B cell (primary cell): ENCODE measurements around the gene TNFRSF12A. TPM values are rescaled to one million over a fixed set of nuclear protein-coding genes. Genes with fewer than 3 reads are reported as not detected.

Source experiments
- ATAC-seq: fragments of 200-7000 bp; cut with Tn5 transposase; one replicate; pipeline ENCODE4 v1.10.0; 2021; ENCODE audit warnings: low read depth, mild to moderate bottlenecking, moderate number of reproducible peaks, moderate library complexity
- CTCF ChIA-PET: fragments of 350-600 bp; sonication (Branson Sonifier 250); formaldehyde crosslinking; loops from one replicate; lab custom pipeline; 2021; ENCODE audit warnings: antibody characterized with exemption, inconsistent platforms; lab: Charles Lee
- POLR2A ChIA-PET: fragments of 350-600 bp; sonication (Branson Sonifier 250); formaldehyde crosslinking; loops from one replicate; lab custom pipeline; 2021; ENCODE audit warnings: antibody characterized with exemption; lab: Charles Lee
- DNase-seq: peaks from one replicate; pipeline ENCODE4 v3.0.0; 2013
- H2AFZ ChIP-seq: 2 replicates; pipeline ENCODE4 v1.6.1; 2012; ENCODE audit warnings: mild to moderate bottlenecking, low read depth, low read length; ENCODE audit not compliant: insufficient read depth, poor library complexity, severe bottlenecking
- H3K27ac ChIP-seq, 2 donors: 1 replicate in 1 of 2; 2 replicates in 1 of 2; pipeline ENCODE4 v1.5.1; 2012 to 2013; ENCODE audit warnings: low read length in 2 of 2, mild to moderate bottlenecking in 2 of 2, moderate library complexity in 1 of 2
- H3K27me3 ChIP-seq, 4 experiments: fragments of 200-600 bp in 1 of 4; sonication (generic) in 1 of 4; replicated peaks in 1 of 4; 1 replicate in 2 of 4; 2 replicates in 2 of 4; pipeline versions ENCODE4 v1.6.1 to v1.7.0; 2013 to 2016; ENCODE audit warnings: low read length in 3 of 4, mild to moderate bottlenecking in 2 of 4, mixed read lengths in 1 of 4, moderate library complexity in 1 of 4; ENCODE audit not compliant: insufficient read depth in 4 of 4, control insufficient read depth in 3 of 4; ENCODE audit errors: control extremely low read depth in 1 of 4
- H3K36me3 ChIP-seq, 2 experiments: replicated peaks in 1 of 2; 1 replicate in 1 of 2; 2 replicates in 1 of 2; pipeline versions ENCODE4 v1.6.1 to v1.7.1; 2013; ENCODE audit warnings: low read length in 1 of 2; ENCODE audit not compliant: insufficient read depth in 2 of 2, control insufficient read depth in 1 of 2; ENCODE audit errors: control extremely low read depth in 1 of 2, extremely low read depth in 1 of 2
- H3K4me1 ChIP-seq, 2 donors: fragments of 200-600 bp in 1 of 2; sonication (generic) in 1 of 2; 1 replicate in 1 of 2; 2 replicates in 1 of 2; pipeline versions ENCODE4 v1.5.1 to v1.6.1; 2013 to 2017; ENCODE audit warnings: low read length in 2 of 2; ENCODE audit not compliant: control insufficient read depth in 2 of 2, insufficient read depth in 2 of 2
- H3K4me2 ChIP-seq: replicated peaks from 2 replicates; pipeline ENCODE3; 2012; ENCODE audit warnings: mild to moderate bottlenecking, low read depth, low read length; ENCODE audit not compliant: poor library complexity, severe bottlenecking
- H3K4me3 ChIP-seq, 5 experiments: fragments of 200-600 bp in 1 of 5; sonication (generic) in 1 of 5; 1 replicate in 3 of 5; 2 replicates in 2 of 5; pipeline versions ENCODE4 v1.5.1 to v1.7.0; 2011 to 2016; ENCODE audit warnings: low read length in 4 of 5, mild to moderate bottlenecking in 4 of 5, low read depth in 2 of 5, control low read depth in 1 of 5, moderate library complexity in 1 of 5; ENCODE audit not compliant: insufficient read depth in 1 of 5; ENCODE audit errors: control extremely low read depth in 1 of 5, extremely low read depth in 1 of 5
- H3K79me2 ChIP-seq: fragments of 200-600 bp; sonication (generic); one replicate; pipeline ENCODE4 v1.6.0; 2016; ENCODE audit warnings: low read length; ENCODE audit not compliant: control insufficient read depth, insufficient read depth
- H3K9ac ChIP-seq: fragments of 200-600 bp; sonication (generic); 2 replicates; pipeline ENCODE4 v1.6.1; 2017; ENCODE audit warnings: mild to moderate bottlenecking, low read length, moderate library complexity
- H3K9me3 ChIP-seq, 3 donors: one replicate each; pipeline versions ENCODE4 v1.6.1 to v1.7.1; 2013; ENCODE audit warnings: low read length in 2 of 3; ENCODE audit not compliant: control insufficient read depth in 2 of 3, insufficient read depth in 1 of 3; ENCODE audit errors: control extremely low read depth in 1 of 3
- H4K20me1 ChIP-seq: 2 replicates; pipeline ENCODE4 v1.6.0; 2012; ENCODE audit warnings: mild to moderate bottlenecking, low read length; ENCODE audit not compliant: insufficient read depth, control insufficient read depth, poor library complexity, severe bottlenecking
- H3K27ac Mint-ChIP-seq: one replicate; pipeline ENCODE4 v1.8.0; 2021; ENCODE audit warnings: mixed read lengths
- H3K27me3 Mint-ChIP-seq: one replicate; pipeline ENCODE4 v1.8.0; 2021; ENCODE audit warnings: mixed read lengths
- H3K4me1 Mint-ChIP-seq: one replicate; pipeline ENCODE4 v1.8.0; 2021; ENCODE audit warnings: mixed read lengths
- H3K4me3 Mint-ChIP-seq: one replicate; pipeline ENCODE4 v1.8.0; 2021; ENCODE audit warnings: mixed read lengths
- H3K9me3 Mint-ChIP-seq: one replicate; pipeline ENCODE4 v1.8.0; 2022; ENCODE audit warnings: mixed read lengths; ENCODE audit not compliant: insufficient read depth
- CTCF ChIP-seq: fragments of 200-600 bp; IDR thresholded peaks from one replicate; pipeline ENCODE4 v1.8.0; 2022; ENCODE audit warnings: antibody characterized with exemption, mild to moderate bottlenecking
- EZH2 ChIP-seq: IDR thresholded peaks from 2 replicates; pipeline ENCODE4 v1.6.1; 2012; ENCODE audit warnings: borderline replicate concordance, low read depth, mild to moderate bottlenecking, moderate library complexity, low read length; ENCODE audit not compliant: insufficient read depth, poor library complexity, severe bottlenecking
- WGBS: methylation state at CpG from one replicate; pipeline ENCODE4 v1.1.5; 2013; ENCODE audit warnings: missing lambda C conversion rate; ENCODE audit not compliant: insufficient coverage; 5-methylcytosine and 5-hydroxymethylcytosine counted together
- intact Hi-C: fragments of 100-400 bp; cut with micrococcal nuclease; formaldehyde crosslinking; loops from one replicate; pipeline ENCODE4 v1.10.0; 2022
- polyA plus RNA-seq: library from polyadenylated mRNA; depleted of rRNA; stranded (reverse); fragments of >200 nt; gene quantifications from 2 replicates; pipeline ENCODE4 v1.2.3, GENCODE V29; 2012
- total RNA-seq, 2 donors: library from RNA; stranded (reverse); fragments of 120-200 nt in 1 of 2; gene quantifications; 1 replicate in 1 of 2; 2 replicates in 1 of 2; pipeline versions ENCODE4 v1.2.3 to v1.2.4, GENCODE V29; 2013 to 2022

The TNFRSF12A gene
- total and polyA plus RNA-seq, 2 donors (not counting 1 experiment from before 2014, with no cell fraction given), result 0.61 to 1.3 TPM

- Histone ChIP-seq H3K79me2 (no peaks in the 10 kb centered on the region), H3K9me3 (peaks cover 0 to 12% (median 0%) of the 10 kb centered on the region in 3 donors), H3K4me1 (peaks cover 24 to 26% of the 10 kb centered on the region in 2 donors), H3K9ac (no peak overlapping the region), H3K27ac (no peak overlapping the region), H3K4me3 (no peak overlapping the region), H3K27me3 (peaks cover 0 to 22% (median 10%) of the 10 kb centered on the region in 4 experiments), H2AFZ (no peak overlapping the region), H3K4me2 (no peak overlapping the region), H3K36me3 (no peaks in the 10 kb centered on the region), H4K20me1 (no peaks in the 10 kb centered on the region)
- WGBS, result 96% methylated on average over 18 of the region's 21 CpGs
- CTCF ChIA-PET, result interaction anchor here (0.6 to 1.6 kb wide), 3 partner anchors 18 to 54 kb away, joined by 3 to 4 read pairs (median 3); no protein-coding TSS in a partner anchor
- Mint-ChIP-seq H3K4me3 (no peak overlapping the region), H3K4me1 (peaks cover 22% of the 10 kb centered on the region), H3K9me3 (no peaks in the 10 kb centered on the region), H3K27me3 (peaks cover 18% of the 10 kb centered on the region), H3K27ac (no peak overlapping the region)
- DNase-seq, result no peak
- POLR2A ChIA-PET, result no interaction called here
- no peak for TF ChIP-seq EZH2
- TF ChIP-seq CTCF, result no peak
- intact Hi-C loops, result no loop called here
- no peak for ATAC-seq
Measured at GRCh38 chr16:3009568-3010390, 10.4 kb upstream of the TNFRSF12A start.

- DNase-seq (no peak), ATAC-seq (no peak)
- intact Hi-C loops, result no loop called here
- Histone ChIP-seq H4K20me1 (no peaks in the 10 kb centered on the region), H3K27me3 (peaks cover 0 to 22% (median 8%) of the 10 kb centered on the region in 4 experiments), H3K79me2 (no peaks in the 10 kb centered on the region), H3K4me3 (no peak overlapping the region), H3K4me2 (no peak overlapping the region), H3K9ac (no peak overlapping the region), H3K27ac (no peak overlapping the region), H3K9me3 (peaks cover 0 to 12% (median 0%) of the 10 kb centered on the region in 3 donors), H3K36me3 (no peaks in the 10 kb centered on the region), H2AFZ (no peak overlapping the region), H3K4me1 (peaks cover 22 to 23% of the 10 kb centered on the region in 2 donors)
- TF ChIP-seq CTCF (no peak), EZH2 (no peak)
- no peak overlapping the region for H3K4me3 Mint-ChIP-seq
- H3K27ac Mint-ChIP-seq, result no peak overlapping the region
- H3K27me3 Mint-ChIP-seq, result peaks cover 19% of the 10 kb centered on the region
- ChIA-PET CTCF (interaction anchor here (0.6 to 1.6 kb wide), 3 partner anchors 18 to 53 kb away, joined by 3 to 4 read pairs (median 3); no protein-coding TSS in a partner anchor), POLR2A (interaction anchor here (0.6 kb wide), 1 partner anchor 433 kb away, joined by 3 read pairs; the partner anchor contains the start of gene NAA60)
- no peaks in the 10 kb centered on the region for H3K9me3 Mint-ChIP-seq
- WGBS, result 100% methylated on average over 6 of the region's 8 CpGs
- H3K4me1 Mint-ChIP-seq, result peaks cover 21% of the 10 kb centered on the region
Measured at GRCh38 chr16:3010510-3010909, 9.7 kb upstream of the TNFRSF12A start.
